ENCODE data around the gene CES2. TPM values are rescaled to one million over a fixed set of nuclear protein-coding genes. Genes with fewer than 3 reads are reported as not detected.
A peak's percentile ranks its signal among the peaks of the same experiment; 100 is the strongest.

The CES2 gene
- total RNA-seq, 1 experiment from 2014 or later = 29.7 TPM

DNA sequence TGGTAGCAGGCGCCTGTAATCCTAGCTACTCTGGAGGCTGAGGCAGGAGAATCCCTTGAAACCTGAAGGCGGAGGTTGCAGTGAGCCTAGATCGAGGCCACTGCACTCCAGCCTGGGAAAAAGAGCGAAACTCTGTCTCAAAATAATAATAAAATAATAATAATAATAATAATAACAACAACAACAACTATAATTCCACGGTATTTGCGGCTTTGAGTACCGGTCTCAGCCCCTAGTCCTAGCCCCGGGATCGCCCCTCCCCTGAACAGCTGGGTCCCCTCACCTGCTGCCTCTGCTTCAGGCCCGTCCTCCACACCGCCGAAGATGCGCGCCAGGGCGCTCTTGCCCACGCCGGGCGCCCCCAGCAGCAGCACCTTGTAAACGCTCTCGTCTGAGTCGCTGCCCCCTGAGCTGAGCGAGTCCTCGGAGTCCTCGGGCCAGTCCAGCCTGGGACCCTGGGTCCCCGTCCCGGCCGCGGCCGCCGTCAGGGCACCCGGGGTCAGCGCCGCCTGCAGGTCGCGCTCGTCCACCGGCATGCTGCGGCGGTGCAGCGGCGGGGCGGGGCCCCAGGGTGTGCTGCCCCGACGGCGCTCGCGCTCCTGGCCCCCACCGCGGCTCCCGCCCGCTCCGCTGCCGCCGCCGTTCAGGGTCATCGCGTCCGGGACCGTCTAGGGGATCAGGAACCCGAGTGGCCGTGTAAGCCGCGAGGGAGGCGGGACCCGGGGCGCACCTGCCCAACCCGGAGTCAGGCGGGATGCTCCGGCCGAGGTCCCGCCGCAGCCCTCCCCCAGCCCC lies 10.6 kb upstream of the CES2 start:
- POLR2A ChIA-PET = no interaction called here
- ATAC-seq = peak; percentile 85
- Mint-ChIP-seq H3K27ac (no peak overlapping the region), H3K36me3 (no peaks in the 10 kb centered on the region), H3K9me3 (no peaks in the 10 kb centered on the region), H3K4me3 (peak overlapping the region; percentile 73), H3K4me1 (peaks cover 7% of the 10 kb centered on the region; the same call in 1 of the 2 replicates), H3K27me3 (ENCODE audit: low read depth) (peaks cover 59% of the 10 kb centered on the region)
- DNase-seq (ENCODE audit: low spot score) = peak; percentile 74
- TF ChIP-seq ESRRA (CRISPR knock-in tag; IDR thresholded peaks at IDR 0.05; ENCODE audit: borderline replicate concordance) = peak; percentile 26; the same call in 1 of the 2 replicates
- peak; percentile 54 for TF ChIP-seq HMGA2 (CRISPR knock-in tag; IDR thresholded peaks at IDR 0.05)
- TF ChIP-seq, protein P1, sequence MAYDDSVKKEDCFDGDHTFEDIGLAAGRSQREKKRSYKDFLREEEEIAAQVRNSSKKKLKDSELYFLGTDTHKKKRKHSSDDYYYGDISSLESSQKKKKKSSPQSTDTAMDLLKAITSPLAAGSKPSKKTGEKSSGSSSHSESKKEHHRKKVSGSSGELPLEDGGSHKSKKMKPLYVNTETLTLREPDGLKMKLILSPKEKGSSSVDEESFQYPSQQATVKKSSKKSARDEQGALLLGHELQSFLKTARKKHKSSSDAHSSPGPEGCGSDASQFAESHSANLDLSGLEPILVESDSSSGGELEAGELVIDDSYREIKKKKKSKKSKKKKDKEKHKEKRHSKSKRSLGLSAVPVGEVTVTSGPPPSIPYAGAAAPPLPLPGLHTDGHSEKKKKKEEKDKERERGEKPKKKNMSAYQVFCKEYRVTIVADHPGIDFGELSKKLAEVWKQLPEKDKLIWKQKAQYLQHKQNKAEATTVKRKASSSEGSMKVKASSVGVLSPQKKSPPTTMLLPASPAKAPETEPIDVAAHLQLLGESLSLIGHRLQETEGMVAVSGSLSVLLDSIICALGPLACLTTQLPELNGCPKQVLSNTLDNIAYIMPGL (CRISPR knock-in tag; IDR thresholded peaks at IDR 0.05) = peak; percentile 73
- no peak for TF ChIP-seq JUN (CRISPR knock-in tag; IDR thresholded peaks at IDR 0.05)
- TF ChIP-seq, protein P2, sequence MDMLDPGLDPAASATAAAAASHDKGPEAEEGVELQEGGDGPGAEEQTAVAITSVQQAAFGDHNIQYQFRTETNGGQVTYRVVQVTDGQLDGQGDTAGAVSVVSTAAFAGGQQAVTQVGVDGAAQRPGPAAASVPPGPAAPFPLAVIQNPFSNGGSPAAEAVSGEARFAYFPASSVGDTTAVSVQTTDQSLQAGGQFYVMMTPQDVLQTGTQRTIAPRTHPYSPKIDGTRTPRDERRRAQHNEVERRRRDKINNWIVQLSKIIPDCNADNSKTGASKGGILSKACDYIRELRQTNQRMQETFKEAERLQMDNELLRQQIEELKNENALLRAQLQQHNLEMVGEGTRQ (CRISPR knock-in tag; IDR thresholded peaks at IDR 0.05) = 0 out of 2 replicates have a peak, but pooled peaks have one; percentile 12
- TF ChIP-seq RELA (CRISPR knock-in tag; IDR thresholded peaks at IDR 0.05; ENCODE audit: borderline replicate concordance) = no peak
- peak; percentile 50; the same call in 1 of the 2 replicates for TF ChIP-seq ETV6 (CRISPR knock-in tag; IDR thresholded peaks at IDR 0.05)
- peak; percentile 65 for TF ChIP-seq ZNF121 (CRISPR knock-in tag; IDR thresholded peaks at IDR 0.05)
- no peak for TF ChIP-seq CBFB (CRISPR knock-in tag; IDR thresholded peaks at IDR 0.05; ENCODE audit: low read depth)
- TF ChIP-seq MYBL2 (CRISPR knock-in tag; IDR thresholded peaks at IDR 0.05) = no peak
- TF ChIP-seq SP1 (CRISPR knock-in tag; conservative IDR thresholded peaks at IDR 0.05) = peak; percentile 50
- peak; percentile 53; the same call in 1 of the 2 replicates for TF ChIP-seq TEAD1 (CRISPR knock-in tag; IDR thresholded peaks at IDR 0.05)
- CTCF ChIA-PET = interaction anchor here (0.6 to 7.0 kb wide), 12 partner anchors 8 to 716 kb away, joined by 3 to 175 read pairs (median 4); partner anchors contain the start of genes CES3, NAE1 and PDP2

DNA sequence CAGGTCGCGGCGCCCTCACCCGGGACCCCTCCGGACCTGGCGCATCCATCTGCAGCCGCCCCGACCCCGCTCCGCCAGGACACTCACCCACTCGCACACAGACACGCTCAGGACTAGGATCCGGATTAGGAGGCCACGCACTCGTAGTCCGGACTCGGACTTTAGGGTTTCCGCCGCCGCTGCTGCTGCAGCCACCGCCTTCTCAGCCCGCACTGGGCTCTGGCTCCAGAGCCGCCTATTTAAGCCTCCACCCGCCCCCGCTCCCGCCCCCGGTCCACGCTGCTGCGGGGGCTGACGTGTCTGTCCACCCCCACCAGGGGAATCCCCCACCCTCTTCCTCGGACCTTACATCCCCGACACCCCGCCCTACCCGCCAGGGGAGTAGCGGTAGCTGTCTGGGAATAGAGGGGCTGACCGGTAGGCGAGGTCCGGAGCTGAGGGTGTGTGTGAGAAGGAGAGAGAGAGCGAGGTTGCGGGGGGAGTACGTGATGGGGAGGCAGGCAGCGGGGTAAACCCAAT lies 9.9 kb upstream of the CES2 start, which contains the start of gene RRAD:
RRAD (minus strand) TSS at position 214 of the 519 bp plus-strand sequence. CDS start 356 bp downstream, outside the sequence.
- Mint-ChIP-seq H3K27me3 (ENCODE audit: low read depth) (peaks cover 59% of the 10 kb centered on the region), H3K27ac (no peak within 1 kb of the TSS), H3K36me3 (no peaks in the 10 kb centered on the region), H3K4me3 (peak within 1 kb of the TSS; percentile 73), H3K4me1 (peaks cover 7% of the 10 kb centered on the region; the same call in 1 of the 2 replicates), H3K9me3 (no peaks in the 10 kb centered on the region)
- TF ChIP-seq ATF1 (CRISPR knock-in tag; IDR thresholded peaks at IDR 0.05) = no peak
- TF ChIP-seq, protein P3, sequence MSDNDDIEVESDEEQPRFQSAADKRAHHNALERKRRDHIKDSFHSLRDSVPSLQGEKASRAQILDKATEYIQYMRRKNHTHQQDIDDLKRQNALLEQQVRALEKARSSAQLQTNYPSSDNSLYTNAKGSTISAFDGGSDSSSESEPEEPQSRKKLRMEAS (CRISPR knock-in tag; IDR thresholded peaks at IDR 0.05) = no peak
- CTCF ChIA-PET = interaction anchor here (0.6 to 7.0 kb wide), 15 partner anchors 9 to 360 kb away, joined by 3 to 175 read pairs (median 4); partner anchors contain the start of genes CES3, NAE1 and PDP2
- peak; percentile 26 for DNase-seq (ENCODE audit: low spot score)
- POLR2A ChIA-PET = no interaction called here
- peak; percentile 11 for ATAC-seq

DNA sequence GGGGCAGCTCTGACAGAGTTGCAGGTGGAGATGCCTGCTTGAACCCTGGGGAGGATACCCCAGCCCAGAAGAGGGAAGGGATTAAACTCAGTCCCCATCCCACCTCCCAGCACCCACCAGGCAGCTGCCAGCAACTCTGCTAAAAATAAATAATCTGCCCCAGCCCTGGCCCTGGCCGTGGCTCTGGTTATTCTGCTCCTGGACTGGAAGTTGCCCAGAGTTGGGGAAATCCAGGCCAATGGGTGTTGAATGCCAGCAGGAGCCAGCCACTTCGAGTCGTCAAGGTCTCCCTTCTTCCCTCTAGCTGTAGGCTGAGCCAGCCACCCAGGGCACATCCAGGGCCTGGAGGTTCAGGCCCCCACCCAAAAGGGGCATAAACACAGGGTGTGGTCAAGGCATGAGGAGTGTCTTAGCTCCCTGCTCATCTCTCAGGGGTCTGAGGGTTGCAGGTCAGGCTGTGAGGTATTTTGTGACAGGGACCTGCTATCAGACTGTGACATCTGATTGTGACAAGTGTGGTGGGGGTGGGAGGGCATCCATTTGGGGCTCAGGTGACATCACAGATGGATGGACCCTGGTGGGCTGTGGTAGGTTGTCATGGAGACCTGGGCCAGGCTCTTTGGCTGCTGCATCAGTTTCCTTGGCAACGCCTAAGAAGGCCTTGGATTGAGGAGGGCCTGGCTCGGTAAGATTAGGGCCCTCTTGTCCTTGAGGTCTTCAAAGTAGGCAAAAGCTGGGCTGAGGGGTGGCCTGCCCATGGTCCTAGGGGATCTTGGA lies 9.0 kb upstream of the CES2 start:
- ChIA-PET CTCF (interaction anchor here (0.6 to 7.0 kb wide), 20 partner anchors 10 to 359 kb away, joined by 3 to 175 read pairs (median 4); partner anchors contain the start of genes CES3, NAE1 and PDP2), POLR2A (no interaction called here)
- Mint-ChIP-seq H3K9me3 (no peaks in the 10 kb centered on the region), H3K4me3 (peak overlapping the region; percentile 73), H3K27ac (no peak overlapping the region), H3K4me1 (peaks cover 7% of the 10 kb centered on the region; the same call in 1 of the 2 replicates), H3K36me3 (no peaks in the 10 kb centered on the region), H3K27me3 (ENCODE audit: low read depth) (peaks cover 55% of the 10 kb centered on the region)
- ATAC-seq = no peak
- no peak for DNase-seq (ENCODE audit: low spot score)
- TF ChIP-seq KAT7 (CRISPR knock-in tag; IDR thresholded peaks at IDR 0.05; ENCODE audit: borderline replicate concordance) (no peak), ESRRA (CRISPR knock-in tag; IDR thresholded peaks at IDR 0.05; ENCODE audit: borderline replicate concordance) (no peak), RORB (CRISPR knock-in tag; IDR thresholded peaks at IDR 0.05) (no peak), FOXP1 (CRISPR knock-in tag; IDR thresholded peaks at IDR 0.05; ENCODE audit: borderline replicate concordance) (no peak)
- TF ChIP-seq, protein P4, sequence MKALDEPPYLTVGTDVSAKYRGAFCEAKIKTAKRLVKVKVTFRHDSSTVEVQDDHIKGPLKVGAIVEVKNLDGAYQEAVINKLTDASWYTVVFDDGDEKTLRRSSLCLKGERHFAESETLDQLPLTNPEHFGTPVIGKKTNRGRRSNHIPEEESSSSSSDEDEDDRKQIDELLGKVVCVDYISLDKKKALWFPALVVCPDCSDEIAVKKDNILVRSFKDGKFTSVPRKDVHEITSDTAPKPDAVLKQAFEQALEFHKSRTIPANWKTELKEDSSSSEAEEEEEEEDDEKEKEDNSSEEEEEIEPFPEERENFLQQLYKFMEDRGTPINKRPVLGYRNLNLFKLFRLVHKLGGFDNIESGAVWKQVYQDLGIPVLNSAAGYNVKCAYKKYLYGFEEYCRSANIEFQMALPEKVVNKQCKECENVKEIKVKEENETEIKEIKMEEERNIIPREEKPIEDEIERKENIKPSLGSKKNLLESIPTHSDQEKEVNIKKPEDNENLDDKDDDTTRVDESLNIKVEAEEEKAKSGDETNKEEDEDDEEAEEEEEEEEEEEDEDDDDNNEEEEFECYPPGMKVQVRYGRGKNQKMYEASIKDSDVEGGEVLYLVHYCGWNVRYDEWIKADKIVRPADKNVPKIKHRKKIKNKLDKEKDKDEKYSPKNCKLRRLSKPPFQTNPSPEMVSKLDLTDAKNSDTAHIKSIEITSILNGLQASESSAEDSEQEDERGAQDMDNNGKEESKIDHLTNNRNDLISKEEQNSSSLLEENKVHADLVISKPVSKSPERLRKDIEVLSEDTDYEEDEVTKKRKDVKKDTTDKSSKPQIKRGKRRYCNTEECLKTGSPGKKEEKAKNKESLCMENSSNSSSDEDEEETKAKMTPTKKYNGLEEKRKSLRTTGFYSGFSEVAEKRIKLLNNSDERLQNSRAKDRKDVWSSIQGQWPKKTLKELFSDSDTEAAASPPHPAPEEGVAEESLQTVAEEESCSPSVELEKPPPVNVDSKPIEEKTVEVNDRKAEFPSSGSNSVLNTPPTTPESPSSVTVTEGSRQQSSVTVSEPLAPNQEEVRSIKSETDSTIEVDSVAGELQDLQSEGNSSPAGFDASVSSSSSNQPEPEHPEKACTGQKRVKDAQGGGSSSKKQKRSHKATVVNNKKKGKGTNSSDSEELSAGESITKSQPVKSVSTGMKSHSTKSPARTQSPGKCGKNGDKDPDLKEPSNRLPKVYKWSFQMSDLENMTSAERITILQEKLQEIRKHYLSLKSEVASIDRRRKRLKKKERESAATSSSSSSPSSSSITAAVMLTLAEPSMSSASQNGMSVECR (CRISPR knock-in tag; IDR thresholded peaks at IDR 0.05; ENCODE audit: borderline replicate concordance) = no peak

Measured in WTC11 (cell line).